Stimulated activated effector memory CD8-positive, alpha-beta T cell treated with anti-CD3 and anti-CD28 coated beads, Interleukin-12 subunit alpha, Interleukin-12 subunit beta, amount 100 ng/mL, for 72 hours (primary cell): Measurements from ENCODE around the gene ATG2A.
A peak's percentile ranks its signal among the peaks of the same experiment; 100 is the strongest.

ENCODE experiments used
- ATAC-seq: fragments of 150-1000 bp; cut with Tn5 transposase; 2 replicates; pipeline ENCODE4 v1.10.0; 2021
- DNase-seq, 2 donors: peaks; one replicate each; pipeline ENCODE4 v3.0.0; 2021 to 2022; ENCODE audit warnings: low spot score in 2 of 2
- H3K27ac Mint-ChIP-seq: one replicate; pipeline ENCODE4 v1.8.0; 2022; ENCODE audit warnings: mild to moderate bottlenecking, mixed read lengths
- H3K36me3 Mint-ChIP-seq: one replicate; pipeline ENCODE4 v1.8.0; 2022; ENCODE audit warnings: mild to moderate bottlenecking, mixed read lengths
- H3K4me1 Mint-ChIP-seq: one replicate; pipeline ENCODE4 v1.8.0; 2022; ENCODE audit warnings: mixed read lengths
- H3K4me3 Mint-ChIP-seq: one replicate; pipeline ENCODE4 v1.8.0; 2022; ENCODE audit warnings: mild to moderate bottlenecking, mixed read lengths
- H3K9me3 Mint-ChIP-seq: one replicate; pipeline ENCODE4 v1.8.0; 2022; ENCODE audit warnings: mixed read lengths

Gene ATG2A

DNA sequence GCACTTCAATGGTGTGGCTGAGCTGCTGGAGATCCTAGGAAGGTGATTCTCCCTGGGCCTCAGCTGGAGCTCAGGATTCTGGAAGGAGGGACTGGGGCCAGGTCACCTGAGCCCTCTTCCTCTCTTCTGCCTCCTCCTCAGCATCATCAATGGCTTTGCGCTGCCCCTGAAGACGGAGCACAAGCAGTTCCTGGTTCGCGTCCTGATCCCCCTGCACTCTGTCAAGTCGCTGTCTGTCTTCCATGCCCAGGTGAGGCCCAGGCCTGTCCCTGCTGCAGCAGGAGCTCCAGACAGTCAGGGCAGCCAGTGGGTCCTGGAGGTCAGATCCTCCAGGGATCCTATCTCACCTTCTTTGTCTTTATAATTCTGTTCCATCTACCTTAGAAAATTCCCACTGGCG, 13.3 kb upstream of the ATG2A start:
- DNase-seq (no peak), ATAC-seq (no peak)
- Mint-ChIP-seq H3K4me3 (no peak overlapping the region), H3K4me1 (peaks cover 8% of the 10 kb centered on the region), H3K36me3 (peaks cover 66% of the 10 kb centered on the region), H3K27ac (no peak overlapping the region), H3K9me3 (no peaks in the 10 kb centered on the region)

- no peak for ATAC-seq
- Mint-ChIP-seq H3K4me3 (no peak overlapping the region), H3K4me1 (peaks cover 13% of the 10 kb centered on the region), H3K36me3 (peaks cover 63% of the 10 kb centered on the region), H3K27ac (no peak overlapping the region), H3K9me3 (no peaks in the 10 kb centered on the region)
- no peak for DNase-seq
These were observed 12.6 kb upstream of the ATG2A start for GRCh38 chr11:64929625-64930024.

- no peak overlapping the region for H3K4me3 Mint-ChIP-seq
- H3K4me1 Mint-ChIP-seq, result peaks cover 19% of the 10 kb centered on the region
- DNase-seq (no peak), ATAC-seq (no peak)
- peaks cover 62% of the 10 kb centered on the region for H3K36me3 Mint-ChIP-seq
- H3K9me3 Mint-ChIP-seq, result no peaks in the 10 kb centered on the region
- H3K27ac Mint-ChIP-seq, result no peak overlapping the region
These were observed 11.9 kb upstream of the ATG2A start for GRCh38 chr11:64928957-64929356.

DNA sequence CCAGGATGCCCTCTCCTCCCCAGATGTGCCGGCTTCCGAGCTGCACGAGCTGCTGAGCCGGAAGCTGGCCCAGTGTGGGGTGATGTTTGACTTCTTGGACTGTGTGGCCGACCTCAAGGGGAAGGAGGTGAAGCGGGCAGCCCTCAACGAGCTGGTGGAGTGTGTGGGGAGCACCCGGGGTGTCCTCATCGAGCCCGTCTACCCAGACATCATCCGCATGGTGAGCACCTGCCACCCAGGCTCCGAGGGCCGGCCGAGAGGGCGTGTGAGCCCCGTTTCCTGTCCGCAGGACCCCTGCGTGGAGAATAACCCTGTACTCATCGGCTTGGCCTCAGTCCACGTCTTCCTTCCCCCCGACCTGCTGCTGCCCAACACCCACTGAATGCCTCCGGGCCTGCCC, 9.7 kb upstream of the ATG2A start:
- H3K27ac Mint-ChIP-seq, result peak overlapping the region; percentile 61
- DNase-seq, result no peak
- no peak overlapping the region for H3K4me3 Mint-ChIP-seq
- peaks cover 45% of the 10 kb centered on the region for H3K36me3 Mint-ChIP-seq
- ATAC-seq, result no peak
- no peaks in the 10 kb centered on the region for H3K9me3 Mint-ChIP-seq
- peaks cover 23% of the 10 kb centered on the region for H3K4me1 Mint-ChIP-seq

DNA sequence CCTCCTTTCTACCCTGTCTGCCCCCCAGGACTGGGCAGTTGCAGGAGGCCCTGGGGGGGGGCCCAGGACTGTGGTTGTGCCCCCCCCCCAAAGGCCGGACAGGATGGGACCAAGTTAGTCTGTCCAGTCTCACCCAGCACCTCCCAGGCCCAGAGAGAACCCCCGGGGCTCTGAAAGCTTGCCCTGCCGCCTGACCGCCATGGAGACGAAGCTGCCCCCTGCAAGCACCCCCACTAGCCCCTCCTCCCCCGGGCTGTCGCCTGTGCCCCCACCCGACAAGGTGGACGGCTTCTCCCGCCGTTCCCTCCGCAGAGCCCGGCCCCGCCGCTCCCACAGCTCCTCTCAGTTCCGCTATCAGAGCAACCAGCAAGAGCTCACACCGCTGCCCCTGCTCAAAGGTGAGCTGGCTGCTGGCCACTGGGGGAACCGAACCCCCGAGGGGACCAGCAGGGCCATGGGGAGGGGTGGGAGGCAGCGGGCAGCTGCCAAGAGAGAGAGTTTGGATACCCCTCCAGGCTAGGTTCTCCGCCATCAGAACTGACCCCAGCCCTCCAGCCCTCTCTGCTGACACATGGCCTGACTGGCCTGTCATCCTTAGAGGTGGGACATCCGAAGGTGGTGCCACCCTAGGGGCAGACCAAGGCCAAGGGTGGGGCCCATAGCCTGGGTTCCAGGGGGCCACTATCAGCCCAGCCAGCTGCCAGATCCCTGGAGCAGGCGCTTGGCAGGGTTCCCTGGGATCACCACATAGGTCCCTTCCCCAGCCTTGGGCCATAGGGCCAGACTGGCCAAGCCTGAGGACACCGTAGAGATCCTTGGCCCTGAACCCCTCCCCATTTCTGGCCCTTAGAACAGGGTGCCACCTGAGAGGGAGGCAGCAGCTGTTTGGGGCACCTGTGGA, 8.8 kb upstream of the ATG2A start:
- peaks cover 23% of the 10 kb centered on the region for H3K4me1 Mint-ChIP-seq
- peak overlapping the region; percentile 95 for H3K4me3 Mint-ChIP-seq
- peak overlapping the region; percentile 99 for H3K27ac Mint-ChIP-seq
- no peaks in the 10 kb centered on the region for H3K9me3 Mint-ChIP-seq
- DNase-seq (no peak), ATAC-seq (no peak)
- H3K36me3 Mint-ChIP-seq, result peaks cover 36% of the 10 kb centered on the region

GRCh38 chr11:64924910-64925284, 7.9 kb upstream of the ATG2A start:
- peak overlapping the region; percentile 99 for H3K27ac Mint-ChIP-seq
- H3K4me1 Mint-ChIP-seq, result peaks cover 23% of the 10 kb centered on the region
- no peak for ATAC-seq
- peaks cover 27% of the 10 kb centered on the region for H3K36me3 Mint-ChIP-seq
- peak overlapping the region; percentile 95 for H3K4me3 Mint-ChIP-seq
- DNase-seq, result no peak
- H3K9me3 Mint-ChIP-seq, result no peaks in the 10 kb centered on the region

DNA sequence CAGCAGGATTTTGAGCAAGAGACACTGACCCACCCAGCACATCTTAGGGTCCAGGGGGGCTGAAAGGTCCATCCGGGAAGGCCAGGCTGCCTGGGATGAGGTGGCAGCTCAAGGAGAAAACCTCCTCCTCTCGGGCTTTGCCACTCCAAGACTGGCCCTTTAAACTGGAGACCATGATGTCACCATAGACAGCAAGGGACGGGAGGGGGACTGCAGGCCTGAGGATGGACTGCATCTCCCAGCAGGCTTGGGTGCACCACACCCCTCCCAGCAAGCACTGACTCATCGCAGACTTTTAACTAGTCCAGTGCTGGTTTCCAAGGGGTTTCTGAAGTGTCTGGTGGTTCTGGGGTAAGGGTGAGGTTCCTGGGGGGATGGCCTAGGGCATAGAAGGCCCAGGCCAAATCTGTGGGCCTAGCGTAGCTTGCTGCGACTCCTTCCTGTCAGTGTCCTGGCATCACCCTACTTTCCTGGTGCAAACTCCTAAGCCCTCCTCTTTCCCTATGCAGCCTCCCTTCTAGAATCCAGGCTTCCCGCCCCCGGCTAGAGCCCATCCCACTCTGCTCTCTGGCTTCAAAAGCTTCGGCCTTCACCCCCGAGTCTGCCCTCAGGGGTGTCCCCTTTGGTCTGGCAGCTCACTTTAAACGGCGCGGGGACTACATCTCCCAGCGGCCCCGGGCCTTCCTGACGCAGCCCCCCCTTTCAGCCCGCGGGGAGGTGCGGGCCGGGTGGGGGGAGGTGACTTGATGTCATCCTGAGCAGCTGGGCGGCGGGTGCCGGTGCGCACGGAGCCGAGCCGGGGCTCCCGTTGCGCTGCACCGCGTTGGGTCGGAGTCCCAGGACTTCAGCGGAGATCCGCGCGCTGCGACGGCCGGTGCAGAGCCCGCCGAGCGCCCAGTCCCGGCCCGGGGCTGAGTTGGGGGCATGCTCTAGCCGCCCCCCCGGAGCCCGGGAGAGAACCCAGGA, 7.2 kb upstream of the ATG2A start, which contains the start of gene PPP2R5B:
Gene PPP2R5B, plus strand, starts transcription at position 746 of the 966 bp plus-strand sequence. CDS start 1,046 bp downstream, outside the sequence.
- Mint-ChIP-seq H3K4me1 (peaks cover 23% of the 10 kb centered on the region), H3K36me3 (peaks cover 21% of the 10 kb centered on the region), H3K4me3 (peak within 1 kb of the TSS; percentile 95)

DNA sequence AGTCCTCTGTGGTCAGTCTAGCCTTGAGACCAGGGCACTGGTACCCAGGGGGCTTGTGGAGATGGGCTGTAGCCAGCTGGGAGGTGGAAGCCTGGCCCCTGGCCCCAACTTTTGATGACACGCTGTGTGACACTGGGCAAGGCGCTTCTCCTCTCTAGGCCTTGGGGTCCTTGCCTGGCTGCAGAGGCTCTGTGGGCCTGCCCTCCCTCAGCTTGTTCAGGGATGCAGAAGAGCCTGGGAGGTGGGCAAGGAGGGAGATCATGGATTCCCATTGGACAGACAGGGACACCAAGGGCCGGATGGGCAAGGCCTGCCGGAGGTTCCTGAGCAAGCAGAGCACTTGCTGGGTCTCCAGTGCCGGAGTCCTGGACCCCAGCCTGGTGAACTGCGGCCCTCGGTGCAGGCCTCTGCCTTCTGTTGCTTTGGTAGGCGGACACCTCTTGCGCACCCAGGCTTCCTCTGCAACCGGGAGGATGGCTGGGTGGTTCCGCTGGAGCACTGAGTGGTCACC, 6.2 kb upstream of the ATG2A start:
- ATAC-seq (no peak), DNase-seq (no peak)
- H3K9me3 Mint-ChIP-seq, result no peaks in the 10 kb centered on the region
- H3K36me3 Mint-ChIP-seq, result peaks cover 12% of the 10 kb centered on the region
- peak overlapping the region; percentile 99 for H3K27ac Mint-ChIP-seq
- H3K4me3 Mint-ChIP-seq, result peak overlapping the region; percentile 95
- peaks cover 23% of the 10 kb centered on the region for H3K4me1 Mint-ChIP-seq

More for the DNA sequence above, 7.2 kb upstream of the ATG2A start, which contains the start of gene PPP2R5B:
- DNase-seq (peak; percentile 81 to 93), ATAC-seq (peak; percentile 96)
- Mint-ChIP-seq H3K9me3 (no peaks in the 10 kb centered on the region), H3K27ac (peak within 1 kb of the TSS; percentile 99)

- Mint-ChIP-seq H3K4me3 (no peak overlapping the region), H3K27ac (no peak overlapping the region), H3K9me3 (no peaks in the 10 kb centered on the region), H3K4me1 (peaks cover 32% of the 10 kb centered on the region), H3K36me3 (peaks cover 16% of the 10 kb centered on the region)
- ATAC-seq (no peak), DNase-seq (no peak)
These were observed 4.4 kb upstream of the ATG2A start for GRCh38 chr11:64921384-64921783.

- no peaks in the 10 kb centered on the region for H3K9me3 Mint-ChIP-seq
- peaks cover 16% of the 10 kb centered on the region for H3K36me3 Mint-ChIP-seq
- H3K27ac Mint-ChIP-seq, result no peak overlapping the region
- no peak for DNase-seq
- no peak overlapping the region for H3K4me3 Mint-ChIP-seq
- ATAC-seq, result no peak
- peaks cover 36% of the 10 kb centered on the region for H3K4me1 Mint-ChIP-seq
These were observed 3.1 kb upstream of the ATG2A start for GRCh38 chr11:64920124-64920523.

- Mint-ChIP-seq H3K36me3 (peaks cover 16% of the 10 kb centered on the region), H3K4me3 (no peak overlapping the region), H3K9me3 (no peaks in the 10 kb centered on the region), H3K4me1 (peaks cover 33% of the 10 kb centered on the region), H3K27ac (no peak overlapping the region)
- ATAC-seq (no peak), DNase-seq (no peak)
These were observed 2.6 kb upstream of the ATG2A start for GRCh38 chr11:64919627-64920026.

- DNase-seq (no peak), ATAC-seq (no peak)
- peak overlapping the region; percentile 90 for H3K4me3 Mint-ChIP-seq
- H3K36me3 Mint-ChIP-seq, result peaks cover 20% of the 10 kb centered on the region
- no peaks in the 10 kb centered on the region for H3K9me3 Mint-ChIP-seq
- peaks cover 23% of the 10 kb centered on the region for H3K4me1 Mint-ChIP-seq
- peak overlapping the region; percentile 97 for H3K27ac Mint-ChIP-seq
These were observed 1.0 kb upstream of the ATG2A start for GRCh38 chr11:64918017-64918416.

DNA sequence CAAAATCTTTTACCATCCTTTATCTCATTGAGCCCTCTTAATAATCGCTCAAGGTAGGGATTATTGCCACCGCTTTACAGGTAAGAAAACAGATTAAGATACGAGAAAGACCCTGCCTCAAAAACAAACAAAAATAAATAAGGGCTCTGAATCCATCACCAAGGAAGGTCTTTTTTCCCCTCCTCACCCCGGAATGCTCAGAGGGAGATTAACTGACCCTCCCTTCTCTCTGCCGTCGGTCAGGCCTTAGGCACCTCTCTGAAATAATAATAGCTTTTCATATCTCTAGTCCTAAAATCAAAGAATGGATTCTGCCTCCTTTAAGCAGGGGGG, 620 bp upstream of the ATG2A start:
- Mint-ChIP-seq H3K4me1 (peaks cover 23% of the 10 kb centered on the region), H3K27ac (peak overlapping the region; percentile 97), H3K36me3 (peaks cover 24% of the 10 kb centered on the region), H3K9me3 (no peaks in the 10 kb centered on the region), H3K4me3 (peak overlapping the region; percentile 90)
- ATAC-seq, result no peak
- no peak for DNase-seq

DNA sequence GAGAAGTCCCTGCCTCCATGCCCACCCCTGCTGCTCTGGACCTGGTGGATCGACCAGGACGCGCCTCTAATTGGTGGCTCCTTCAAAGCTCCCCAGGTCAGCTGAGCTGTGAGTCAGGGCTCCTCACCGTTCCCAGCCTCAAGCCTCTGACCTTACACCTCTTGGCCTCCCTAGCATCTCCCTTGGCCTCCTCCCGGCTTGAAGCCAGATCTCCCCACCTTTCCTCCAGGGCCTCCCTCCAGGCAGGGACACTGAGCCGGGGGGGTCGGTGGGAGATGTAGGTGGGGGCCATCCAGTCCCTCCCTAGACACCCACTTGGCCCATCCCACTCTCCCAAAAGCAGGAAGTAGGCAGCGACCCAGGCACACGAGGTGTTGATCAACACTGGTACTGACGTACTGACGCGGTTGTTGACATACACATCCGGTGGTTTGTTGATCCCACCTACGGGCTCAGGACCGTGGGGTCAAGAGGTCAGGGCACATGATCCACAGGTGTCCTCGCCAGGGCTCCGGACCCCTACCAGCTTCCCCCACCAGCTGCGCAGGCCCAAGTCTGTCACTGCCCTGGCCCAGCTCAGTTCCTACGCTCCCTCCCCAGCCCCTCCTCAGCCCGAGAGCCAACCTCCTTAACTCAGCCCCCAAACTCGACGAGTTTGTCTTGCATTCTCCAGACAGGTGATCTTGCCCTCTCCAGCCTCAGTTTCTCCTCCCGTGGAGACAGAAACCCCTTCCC, 802 bp downstream of the ATG2A start:
- H3K4me1 Mint-ChIP-seq, result peaks cover 28% of the 10 kb centered on the region
- H3K36me3 Mint-ChIP-seq, result peaks cover 35% of the 10 kb centered on the region
- H3K27ac Mint-ChIP-seq, result peak overlapping the region; percentile 97
- peak overlapping the region; percentile 90 for H3K4me3 Mint-ChIP-seq
- ATAC-seq (peak; percentile 14), DNase-seq (peak in 1 of 2 donors; percentile 74)
- H3K9me3 Mint-ChIP-seq, result no peaks in the 10 kb centered on the region
